ENCODE results near the gene PSMA2.

- TF ChIP-seq POLR2AphosphoS5 (IDR thresholded peaks at IDR 0.05; ENCODE audit: insufficient read depth, low read depth, low read length) (peak; percentile 62), POLR2A (IDR thresholded peaks at IDR 0.05; ENCODE audit: low read depth, low read length) (peak; percentile 74), CTCF (IDR thresholded peaks at IDR 0.05; ENCODE audit: extremely low read depth in 1 of 2, insufficient read depth in 1 of 2, low read depth in 1 of 2, low read length in 2 of 2) (no peak), MYC (IDR thresholded peaks at IDR 0.05; ENCODE audit: low read depth, low read length) (peak; percentile 38), GATA2 (IDR thresholded peaks at IDR 0.05; ENCODE audit: insufficient read depth, insufficient read length, low read depth, low read length) (no peak)
- TF ChIP-seq, protein P1, sequence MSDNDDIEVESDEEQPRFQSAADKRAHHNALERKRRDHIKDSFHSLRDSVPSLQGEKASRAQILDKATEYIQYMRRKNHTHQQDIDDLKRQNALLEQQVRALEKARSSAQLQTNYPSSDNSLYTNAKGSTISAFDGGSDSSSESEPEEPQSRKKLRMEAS (IDR thresholded peaks at IDR 0.05; ENCODE audit: insufficient read depth, insufficient read length): peak; percentile 65
Measured at GRCh38 chr7:42931834-42932651, at the start of gene PSMA2, which contains the start of gene MRPL32.
